PC-3 (cell line): ENCODE data around the gene MAGEA9.

Experiments
- CTCF ChIP-seq: fragments of 300-600 bp; sonication (generic); conservative IDR thresholded peaks from 2 replicates; pipeline ENCODE4 v1.5.1; 2017; ENCODE audit warnings: antibody characterized with exemption, low read depth, mild to moderate bottlenecking, low read length
- EZH2 ChIP-seq: fragments of 300-600 bp; sonication (generic); IDR thresholded peaks from one replicate; pipeline ENCODE4 v1.6.1; 2017; ENCODE audit warnings: antibody characterized with exemption, mild to moderate bottlenecking, low read length; ENCODE audit not compliant: unreplicated experiment
- EZH2phosphoT487 ChIP-seq: fragments of 300-600 bp; sonication (generic); IDR thresholded peaks from 2 replicates; pipeline ENCODE4 v1.6.1; 2018; ENCODE audit warnings: mild to moderate bottlenecking, antibody characterized with exemption, low read length, borderline replicate concordance

DNA sequence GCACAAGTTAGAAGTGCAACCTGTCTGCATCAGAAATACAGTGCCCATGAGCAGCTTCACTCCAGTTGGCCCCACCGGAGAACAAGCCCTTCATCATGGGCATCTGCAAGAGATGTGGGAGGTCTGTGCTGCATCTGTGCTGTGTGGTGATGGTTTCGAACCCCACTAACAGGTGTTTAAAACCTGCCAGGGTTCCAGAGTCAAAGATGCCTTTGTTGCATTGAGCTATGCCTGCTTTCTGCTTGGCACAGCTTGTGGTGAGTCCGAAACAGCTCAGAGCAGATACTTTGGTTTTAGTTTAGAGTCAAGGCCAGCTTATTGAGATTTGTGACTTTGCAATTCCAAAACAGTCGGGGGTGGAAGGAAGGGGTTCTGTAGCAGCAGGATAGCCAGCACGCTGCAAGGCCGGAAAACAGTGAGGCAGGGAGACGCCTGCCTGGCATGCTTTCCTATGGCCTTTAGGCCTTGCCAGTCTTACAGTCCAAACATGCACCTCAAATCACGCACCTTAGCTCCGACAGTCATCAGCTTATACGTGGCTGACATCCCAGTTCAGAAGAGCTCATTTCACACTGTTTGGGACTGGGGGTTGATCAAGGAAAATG, 21.8 kb downstream of the MAGEA9 start:
- TF ChIP-seq CTCF (no peak), EZH2 (no peak), EZH2phosphoT487 (no peak)
